Measurements from ENCODE around the gene C1QTNF1. TPM values are rescaled to one million over a fixed set of nuclear protein-coding genes. Genes with fewer than 3 reads are reported as not detected.

The C1QTNF1 gene
- total RNA-seq, 8 experiments from 2014 or later, result 0.25 to 51.1 (median 2.7) TPM

DNA sequence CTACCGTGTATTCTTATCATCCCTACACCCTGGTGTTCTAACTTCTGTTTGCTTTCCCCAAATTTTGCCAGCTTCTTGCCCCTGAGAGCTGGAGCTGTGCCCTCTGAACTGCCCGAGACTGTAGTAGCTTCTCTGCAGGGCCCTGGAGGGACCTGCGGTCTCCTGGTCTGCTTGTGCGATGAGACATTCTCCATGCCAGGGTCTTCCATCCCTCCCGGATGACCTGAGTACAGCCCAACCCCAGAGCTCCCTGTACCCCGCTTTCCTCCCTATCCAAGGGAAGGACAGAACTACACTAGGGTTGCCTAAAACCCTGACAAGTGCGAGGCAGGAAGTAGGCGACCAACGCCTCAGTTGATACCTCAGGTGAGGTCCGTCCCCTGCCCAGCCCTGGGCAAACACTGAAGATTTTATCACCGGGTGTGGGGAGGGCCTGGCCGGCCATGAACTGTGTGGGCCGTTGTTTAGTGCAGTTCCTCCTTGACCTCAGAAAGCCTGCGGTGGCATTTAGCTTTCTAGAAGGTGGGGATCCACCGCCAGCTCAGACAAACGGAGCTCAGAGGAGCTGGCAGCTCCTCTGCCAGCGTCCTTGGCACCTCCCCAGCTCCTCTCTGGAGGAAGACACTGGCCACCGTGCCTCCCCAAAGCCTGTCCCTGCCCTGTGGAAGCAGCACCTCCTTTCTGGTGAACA lies 28.1 kb upstream of the C1QTNF1 start:
- Histone ChIP-seq H3K4me3 (no peak overlapping the region), H3K27ac (no peak overlapping the region), H3K4me1 (replicated peaks in 1 of 2) (peaks cover 0 to 4% of the 10 kb centered on the region in 2 donors)
- no peak for ATAC-seq (replicated peaks in 6 of 8)
- WGBS, 10 experiments, result 56 to 100% (median 89%) methylated on average over 1 to 9 of the region's 18 CpGs; no CpG with 5 or more reads in 2 of the 10 experiments
- in situ Hi-C loops (cut with MboI; ENCODE audit: low pct_unique_long_range_greater_than_20kb in 2 of 9, low sequenced_read_pairs in 9 of 9, unreplicated experiment in 9 of 9), result no loop called here

DNA sequence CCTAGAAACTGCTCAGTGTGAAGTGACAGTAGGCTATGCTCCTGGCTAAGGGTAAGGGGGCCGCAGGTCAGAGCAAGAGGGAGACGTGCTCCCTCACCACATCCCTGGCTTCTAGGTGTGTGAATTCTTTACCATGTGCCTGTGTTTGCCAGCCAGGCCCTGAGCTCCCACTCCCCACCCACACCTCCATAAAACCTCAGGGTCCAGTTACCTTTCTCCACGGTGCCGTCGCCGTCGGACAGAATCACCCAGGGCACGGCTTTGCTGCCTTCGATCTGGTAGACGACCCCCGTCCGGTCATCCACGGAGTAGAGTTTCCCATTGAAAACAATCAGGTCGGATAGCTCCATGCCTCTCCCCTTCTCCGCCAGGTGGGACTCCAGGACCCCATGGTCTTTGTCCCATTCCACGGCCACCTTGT lies 27.2 kb upstream of the C1QTNF1 start:
- in situ Hi-C loops (cut with MboI; ENCODE audit: low pct_unique_long_range_greater_than_20kb in 2 of 9, low sequenced_read_pairs in 9 of 9, unreplicated experiment in 9 of 9), result no loop called here
- Histone ChIP-seq H3K27ac (no peak overlapping the region), H3K4me3 (no peak overlapping the region), H3K4me1 (replicated peaks in 1 of 2) (peaks cover 0 to 4% of the 10 kb centered on the region in 2 donors)
- ATAC-seq (replicated peaks in 6 of 8), result no peak
- 87 to 100% (median 98%) methylated on average over 1 to 14 of the region's 16 CpGs; no CpG with 5 or more reads in 4 of the 10 experiments for WGBS, 10 experiments

DNA sequence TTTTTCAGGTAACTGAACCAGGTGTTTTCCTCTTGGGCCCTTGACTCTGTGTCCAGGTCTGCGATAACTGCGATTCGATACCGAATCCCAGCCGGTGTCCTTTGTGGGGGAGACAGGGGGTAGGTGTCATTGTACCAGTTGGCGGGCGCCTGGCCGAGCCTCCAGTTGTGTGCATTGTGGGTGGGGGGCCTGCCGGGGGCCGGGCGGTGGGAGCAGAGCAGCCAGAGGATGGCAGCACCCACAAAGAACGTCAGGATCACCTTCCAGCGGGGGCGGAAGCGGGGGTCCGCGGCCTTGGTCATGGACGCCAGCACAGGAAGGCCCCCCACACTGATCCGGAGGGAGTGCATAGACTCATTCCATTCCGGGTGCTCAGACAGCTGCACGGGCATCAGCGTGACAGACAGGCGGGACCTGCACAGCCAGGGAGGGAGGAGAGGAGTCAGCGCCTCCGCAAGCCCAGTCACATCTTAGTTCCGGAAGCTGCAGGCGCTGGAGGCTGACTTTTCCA lies 26.7 kb upstream of the C1QTNF1 start:
- ATAC-seq (replicated peaks in 6 of 8), result no peak
- Histone ChIP-seq H3K27ac (no peak overlapping the region), H3K4me3 (no peak overlapping the region), H3K4me1 (replicated peaks in 1 of 2) (peaks cover 0 to 4% of the 10 kb centered on the region in 2 donors)
- in situ Hi-C loops (cut with MboI; ENCODE audit: low pct_unique_long_range_greater_than_20kb in 2 of 9, low sequenced_read_pairs in 9 of 9, unreplicated experiment in 9 of 9), result no loop called here
- 80 to 100% (median 92%) methylated on average over 1 to 4 of the region's 27 CpGs; no CpG with 5 or more reads in 4 of the 10 experiments for WGBS, 10 experiments

DNA sequence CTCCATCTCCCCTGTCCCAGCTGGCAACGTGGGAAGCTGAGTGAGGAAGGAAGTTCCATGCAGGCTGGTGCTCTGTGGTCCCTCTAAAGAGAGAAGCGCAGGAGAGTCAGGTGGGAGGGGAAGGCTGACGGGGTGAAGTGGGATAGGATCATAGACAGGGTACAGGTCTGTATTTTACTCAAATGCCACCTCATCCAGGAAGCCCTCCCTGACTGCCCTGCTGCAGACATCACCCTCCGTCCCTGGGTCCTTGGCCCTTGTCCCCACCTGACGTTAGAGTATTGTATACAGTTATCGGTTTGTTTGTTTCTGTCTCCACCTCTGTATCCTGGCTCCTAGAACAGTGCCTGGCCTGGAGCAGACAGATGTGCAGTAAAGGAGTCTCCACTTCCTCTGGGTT lies 26.1 kb upstream of the C1QTNF1 start:
- peaks cover 0 to 4% of the 10 kb centered on the region in 2 donors for H3K4me1 ChIP-seq (replicated peaks in 1 of 2)
- no peak overlapping the region for H3K4me3 ChIP-seq
- 83 to 100% (median 90%) methylated on average over 1 to 4 of the region's 6 CpGs; no CpG with 5 or more reads in 4 of the 10 experiments for WGBS, 10 experiments
- ATAC-seq (replicated peaks in 6 of 8), result no peak
- H3K27ac ChIP-seq, result no peak overlapping the region
- in situ Hi-C loops (cut with MboI; ENCODE audit: low pct_unique_long_range_greater_than_20kb in 2 of 9, low sequenced_read_pairs in 9 of 9, unreplicated experiment in 9 of 9), result no loop called here

DNA sequence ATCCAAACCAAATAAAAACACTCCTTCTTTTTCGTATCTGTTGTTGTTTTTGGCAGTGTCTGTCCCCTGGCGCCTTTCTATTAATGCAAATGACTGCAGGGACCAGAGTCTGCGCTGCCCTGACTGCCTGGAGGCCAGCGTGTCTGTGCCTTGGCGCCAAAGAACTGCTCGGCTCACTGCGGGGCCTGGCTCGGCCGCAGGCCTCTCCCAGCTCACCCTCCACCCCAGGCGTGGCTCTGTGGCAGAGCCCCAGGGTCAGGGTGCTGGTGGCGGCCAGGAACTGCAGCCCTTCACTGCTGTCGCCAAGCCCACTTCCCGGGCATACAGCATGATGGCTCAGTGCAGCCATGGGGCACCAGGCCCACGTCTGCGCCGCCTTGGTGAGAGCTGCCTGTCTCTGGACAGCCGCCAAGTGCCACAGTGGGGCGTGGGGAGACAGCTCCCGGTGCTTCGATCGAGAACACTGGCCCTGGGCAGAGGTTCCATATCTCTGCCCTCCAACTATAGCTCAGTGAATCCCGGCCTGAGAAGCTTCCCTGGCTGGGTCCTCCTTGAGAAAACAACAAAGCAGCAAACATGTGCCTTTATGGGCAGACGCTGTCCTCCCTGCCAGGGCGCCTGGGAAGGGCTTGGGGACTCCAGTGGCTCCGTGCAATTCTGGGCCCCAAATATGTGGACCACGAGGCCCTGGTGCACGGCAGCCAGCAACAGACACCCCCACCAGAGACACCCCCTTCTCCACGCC lies 25.5 kb upstream of the C1QTNF1 start:
- in situ Hi-C loops (cut with MboI; ENCODE audit: low pct_unique_long_range_greater_than_20kb in 2 of 9, low sequenced_read_pairs in 9 of 9, unreplicated experiment in 9 of 9), result no loop called here
- peak in 3 of 8 experiments; percentile 25 to 56 (median 49) for ATAC-seq (replicated peaks in 6 of 8)
- 61 to 100% (median 91%) methylated on average over 1 to 13 of the region's 28 CpGs; no CpG with 5 or more reads in 5 of the 10 experiments for WGBS, 10 experiments
- Histone ChIP-seq H3K27ac (no peak overlapping the region), H3K4me1 (replicated peaks in 1 of 2) (peaks cover 0 to under 1% of the 10 kb centered on the region in 2 donors), H3K4me3 (no peak overlapping the region)

DNA sequence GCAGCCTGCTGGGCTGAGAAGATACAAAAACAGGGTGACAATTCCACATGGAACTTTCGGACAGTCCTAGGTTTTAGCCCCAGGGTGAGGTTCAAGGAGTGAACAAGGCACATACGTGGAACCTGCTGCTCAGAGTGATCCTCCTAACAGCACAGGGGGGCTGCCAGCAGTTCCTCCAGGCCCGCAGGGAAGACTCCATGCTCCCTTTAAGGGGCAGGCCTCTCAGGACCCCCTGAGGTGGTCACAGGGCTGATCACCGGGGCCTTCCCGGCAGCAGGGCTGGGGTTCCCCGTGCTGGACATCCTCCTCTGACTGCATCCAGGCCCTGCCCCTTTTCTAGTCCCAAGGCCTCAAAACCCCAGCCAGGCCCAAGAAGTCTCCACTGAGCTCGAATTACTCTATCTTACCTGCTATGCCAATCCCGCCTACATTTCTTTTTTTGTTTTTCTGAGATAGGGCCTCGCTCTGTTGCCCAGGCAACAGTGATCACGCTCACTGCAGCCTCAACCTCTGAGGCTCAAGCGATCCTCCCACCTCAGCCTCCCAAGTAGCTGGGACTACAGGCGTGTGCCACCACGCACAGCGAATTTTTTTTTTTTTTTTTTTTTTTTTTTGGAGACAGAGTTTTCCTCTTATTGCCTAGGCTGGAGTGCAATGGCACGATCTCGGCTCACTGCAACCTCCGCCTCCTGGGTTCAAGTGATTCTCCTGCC lies 24.8 kb upstream of the C1QTNF1 start:
- ATAC-seq (replicated peaks in 6 of 8), result peak in 1 of 8 experiments; percentile 4
- 18 to 100% (median 93%) methylated on average over 1 to 7 of the region's 17 CpGs; no CpG with 5 or more reads in 2 of the 10 experiments for WGBS, 10 experiments
- Histone ChIP-seq H3K4me1 (replicated peaks in 1 of 2) (no peaks in the 10 kb centered on the region), H3K27ac (no peak overlapping the region), H3K4me3 (no peak overlapping the region)
- in situ Hi-C loops (cut with MboI; ENCODE audit: low pct_unique_long_range_greater_than_20kb in 2 of 9, low sequenced_read_pairs in 9 of 9, unreplicated experiment in 9 of 9), result no loop called here

DNA sequence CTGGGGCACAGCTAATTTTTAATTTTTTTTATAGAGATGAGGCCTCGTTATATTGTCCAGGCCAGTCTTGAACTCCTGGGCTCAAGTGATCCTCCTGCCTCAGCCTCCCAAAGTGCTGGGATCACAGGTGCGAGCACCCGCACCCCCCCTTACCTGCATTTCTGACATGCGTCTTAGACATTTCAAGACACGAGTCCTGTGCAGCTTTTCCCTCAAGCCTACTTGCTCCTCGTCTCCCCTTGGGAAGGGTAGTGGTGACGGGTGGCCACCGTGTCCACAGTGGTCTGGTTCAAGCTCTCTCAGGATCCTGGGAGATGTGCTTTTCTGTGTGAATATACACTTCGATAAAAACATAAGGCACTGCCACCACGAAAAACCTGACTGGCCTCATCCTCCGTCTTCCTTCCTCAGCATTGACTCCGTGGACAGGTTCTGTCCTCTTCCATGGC lies 24.0 kb upstream of the C1QTNF1 start:
- WGBS, 10 experiments, result 73 to 100% (median 94%) methylated on average over 1 to 3 of the region's 12 CpGs; no CpG with 5 or more reads in 4 of the 10 experiments
- in situ Hi-C loops (cut with MboI; ENCODE audit: low pct_unique_long_range_greater_than_20kb in 2 of 9, low sequenced_read_pairs in 9 of 9, unreplicated experiment in 9 of 9), result no loop called here
- no peak for ATAC-seq (replicated peaks in 6 of 8)
- no peaks in the 10 kb centered on the region for H3K4me1 ChIP-seq (replicated peaks in 1 of 2)
- no peak overlapping the region for H3K4me3 ChIP-seq
- H3K27ac ChIP-seq, result no peak overlapping the region

DNA sequence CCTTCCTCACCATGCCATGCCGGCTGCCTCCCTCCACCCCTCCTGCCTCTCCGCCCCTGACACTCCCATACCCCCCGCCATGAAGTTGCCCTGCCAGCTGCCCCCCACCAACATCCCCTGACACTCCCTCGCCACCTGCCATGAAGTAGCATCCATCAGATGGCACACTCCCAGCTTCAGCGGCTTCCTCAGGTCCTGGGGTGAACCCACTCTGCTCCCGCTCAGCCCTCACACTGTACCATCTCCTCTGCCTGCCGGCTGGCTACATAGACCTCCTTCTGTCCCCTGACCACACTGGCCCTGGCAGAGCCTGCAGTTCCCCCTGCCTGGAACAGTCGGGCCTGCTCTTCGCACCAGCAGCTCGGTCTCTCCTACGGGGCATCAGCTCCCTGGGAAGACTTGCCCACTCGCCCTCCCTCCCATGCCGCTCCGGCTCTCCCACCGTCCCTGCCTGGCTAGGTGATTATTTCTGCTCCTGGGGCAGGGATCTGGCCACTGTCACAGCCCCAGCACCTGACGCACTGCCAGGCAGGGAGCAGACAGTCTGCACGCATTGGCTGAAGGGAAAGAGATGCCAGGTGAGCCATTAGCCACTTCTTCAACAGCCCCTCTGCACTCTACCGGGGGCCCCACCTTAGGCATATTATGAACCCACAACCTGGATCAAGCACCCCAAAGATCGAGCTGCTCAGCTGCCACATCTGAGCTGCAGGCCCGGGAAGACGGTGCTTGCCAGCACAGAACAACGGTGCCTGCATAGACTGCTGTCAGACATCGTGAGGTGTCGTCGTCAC lies 23.4 kb upstream of the C1QTNF1 start:
- in situ Hi-C loops (cut with MboI; ENCODE audit: low pct_unique_long_range_greater_than_20kb in 2 of 9, low sequenced_read_pairs in 9 of 9, unreplicated experiment in 9 of 9), result no loop called here
- 86 to 100% (median 98%) methylated on average over 3 to 9 of the region's 25 CpGs; no CpG with 5 or more reads in 6 of the 10 experiments for WGBS, 10 experiments
- no peak overlapping the region for H3K4me3 ChIP-seq
- H3K4me1 ChIP-seq (replicated peaks in 1 of 2), result peaks cover 0 to 5% of the 10 kb centered on the region in 2 donors
- peak in 1 of 8 experiments; percentile 19 for ATAC-seq (replicated peaks in 6 of 8)
- no peak overlapping the region for H3K27ac ChIP-seq

DNA sequence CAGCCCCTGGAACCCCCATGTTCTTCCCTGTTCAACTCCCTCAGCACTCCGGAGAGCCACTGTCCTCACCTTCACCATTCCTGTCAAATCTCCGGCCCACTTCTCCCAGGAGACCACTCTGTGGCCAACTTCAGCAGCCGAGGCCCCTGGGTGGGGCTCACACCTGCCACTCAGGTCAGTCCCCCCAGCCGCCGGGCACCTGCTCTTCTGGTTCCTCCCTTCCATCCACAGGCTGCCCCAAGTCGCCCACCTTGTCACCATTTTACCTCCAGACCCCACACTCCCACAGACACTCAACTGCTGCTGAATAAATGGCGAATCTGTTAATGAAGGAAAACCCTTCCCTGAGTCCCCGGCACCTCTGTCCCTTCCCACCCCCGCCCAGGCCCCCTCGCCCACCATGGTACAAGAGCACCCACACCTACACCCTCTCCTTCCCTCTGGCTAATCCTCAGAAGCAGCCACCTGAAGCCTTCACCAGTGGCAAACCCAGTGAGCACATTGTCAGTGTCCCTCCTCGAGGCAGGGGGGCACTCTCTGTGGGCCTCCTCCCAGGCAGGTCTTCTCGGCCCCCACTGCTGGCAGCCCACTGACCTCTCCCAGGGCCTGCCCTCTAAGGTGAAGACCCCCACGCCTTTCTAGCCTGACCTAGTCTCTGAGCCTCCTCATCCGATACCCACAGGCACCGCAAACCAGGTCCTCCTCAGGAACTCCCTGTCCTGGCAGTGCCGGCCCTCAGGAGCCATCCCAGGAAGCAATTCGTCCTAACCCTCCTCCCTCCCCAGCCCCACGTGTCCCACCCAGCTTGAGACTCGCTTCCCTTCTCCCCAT lies 22.6 kb upstream of the C1QTNF1 start:
- 80 to 85% methylated on average over 1 to 6 of the region's 19 CpGs; no CpG with 5 or more reads in 8 of the 10 experiments for WGBS, 10 experiments
- peaks cover 0 to 5% of the 10 kb centered on the region in 2 donors for H3K4me1 ChIP-seq (replicated peaks in 1 of 2)
- in situ Hi-C loops (cut with MboI; ENCODE audit: low pct_unique_long_range_greater_than_20kb in 2 of 9, low sequenced_read_pairs in 9 of 9, unreplicated experiment in 9 of 9), result no loop called here
- no peak overlapping the region for H3K4me3 ChIP-seq
- ATAC-seq (replicated peaks in 6 of 8), result no peak
- no peak overlapping the region for H3K27ac ChIP-seq

DNA sequence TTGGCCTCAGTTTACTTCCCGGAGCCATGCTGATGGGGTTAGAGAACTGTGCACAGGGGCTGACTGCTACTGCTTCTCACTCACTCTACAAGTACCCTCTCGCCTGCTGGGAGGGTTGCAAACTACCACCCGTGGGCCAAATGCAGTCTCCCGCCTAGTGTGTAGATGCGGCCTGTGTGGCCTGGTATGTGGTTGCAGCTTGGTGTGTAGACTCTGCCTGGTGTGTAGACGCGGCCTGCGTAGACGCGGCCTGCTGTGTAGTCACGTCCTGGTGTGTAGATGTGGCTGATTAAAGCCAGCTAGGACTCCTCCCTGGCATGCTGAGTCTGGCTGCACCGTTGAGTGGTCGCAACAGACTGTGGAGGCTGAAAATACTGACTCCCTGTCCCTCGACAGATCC lies 21.7 kb upstream of the C1QTNF1 start:
- no peak for ATAC-seq (replicated peaks in 6 of 8)

DNA sequence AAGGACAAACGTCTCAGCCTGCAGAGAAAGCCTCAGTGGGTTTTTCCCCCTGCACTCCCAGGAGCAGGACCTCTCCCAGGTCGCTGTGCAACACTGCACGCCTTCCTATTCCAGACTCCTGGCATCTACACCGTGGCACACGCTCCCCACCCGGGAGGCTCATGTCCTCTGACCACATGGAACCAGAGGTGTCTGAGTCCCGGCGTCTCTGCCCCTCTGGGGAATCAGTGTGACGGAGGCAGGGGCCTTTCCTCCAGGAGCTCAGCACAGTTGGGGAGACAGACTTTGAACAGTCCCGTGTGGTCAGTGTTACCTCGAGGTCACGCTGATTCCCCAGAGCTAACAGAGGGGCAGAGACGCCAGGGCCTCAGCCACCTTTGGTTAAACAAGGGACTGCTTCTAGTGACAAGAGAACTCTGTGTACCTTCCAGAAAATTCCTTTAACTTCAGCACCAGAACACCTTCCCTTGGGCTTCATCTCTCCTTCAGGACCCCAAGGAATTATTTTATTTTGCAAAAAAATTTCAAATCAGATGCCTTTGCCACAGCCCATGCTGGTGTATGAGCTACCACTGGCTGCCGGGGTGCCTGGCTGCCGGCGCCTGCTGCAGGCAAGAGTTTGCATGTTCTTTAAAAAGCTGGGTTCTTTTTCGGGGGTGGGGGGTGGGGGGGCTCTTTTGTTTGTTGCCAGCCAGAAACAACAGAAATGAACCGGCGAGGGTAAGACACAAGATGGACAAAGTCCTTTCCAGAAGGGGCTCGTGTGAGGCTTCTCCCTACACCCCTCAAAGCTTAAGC lies 21.0 kb upstream of the C1QTNF1 start:
- H3K4me3 ChIP-seq, result no peak overlapping the region
- no peak for ATAC-seq (replicated peaks in 6 of 8)
- in situ Hi-C loops (cut with MboI; ENCODE audit: low pct_unique_long_range_greater_than_20kb in 2 of 9, low sequenced_read_pairs in 9 of 9, unreplicated experiment in 9 of 9), result no loop called here
- peaks cover 0 to 5% of the 10 kb centered on the region in 2 donors for H3K4me1 ChIP-seq (replicated peaks in 1 of 2)
- WGBS, 10 experiments, result 55 to 80% (median 68%) methylated on average over 1 to 8 of the region's 20 CpGs; no CpG with 5 or more reads in 4 of the 10 experiments
- H3K27ac ChIP-seq, result no peak overlapping the region

More for the DNA sequence above, 21.7 kb upstream of the C1QTNF1 start:
- no peak overlapping the region for H3K27ac ChIP-seq
- peaks cover 0 to 5% of the 10 kb centered on the region in 2 donors for H3K4me1 ChIP-seq (replicated peaks in 1 of 2)
- in situ Hi-C loops (cut with MboI; ENCODE audit: low pct_unique_long_range_greater_than_20kb in 2 of 9, low sequenced_read_pairs in 9 of 9, unreplicated experiment in 9 of 9), result no loop called here
- 80 to 100% (median 100%) methylated on average over 1 to 9 of the region's 14 CpGs; no CpG with 5 or more reads in 3 of the 10 experiments for WGBS, 10 experiments
- H3K4me3 ChIP-seq, result no peak overlapping the region
